ENCODE data around the gene DOK6. TPM values are rescaled to one million over a fixed set of nuclear protein-coding genes. Genes with fewer than 3 reads are reported as not detected.
A peak's percentile ranks its signal among the peaks of the same experiment; 100 is the strongest.
"Not testable (repeated sequence)": the region's sequence is repeated elsewhere in the genome, so short reads cannot be mapped to it uniquely, and the experiment has no call there.

Gene DOK6
- not detected for total RNA-seq

GRCh38 chr18:69400253-69400975 is at the start of gene DOK6:
Gene DOK6, plus strand, starts transcription at chr18:69400888.
- H3K27ac Mint-ChIP-seq, result no peak within 1 kb of the TSS

GRCh38 chr18:69353023-69353422 is 47.7 kb upstream of the DOK6 start:
- Mint-ChIP-seq H3K36me3 (no peaks in the 10 kb centered on the region), H3K4me3 (no peak overlapping the region), H3K27me3 (no peaks in the 10 kb centered on the region), H3K9me3 (no peaks in the 10 kb centered on the region), H3K4me1 (ENCODE audit: low read depth in 2 of 2) (no peaks in the 10 kb centered on the region), H3K27ac (no peak overlapping the region)
- DNase-seq (ENCODE audit: low spot score) (no peak), ATAC-seq (no peak)

More at GRCh38 chr18:69400253-69400975, at the start of gene DOK6:
- Mint-ChIP-seq H3K36me3 (peaks cover 6% of the 10 kb centered on the region), H3K4me1 (ENCODE audit: low read depth in 2 of 2) (peaks cover 4 to 5% of the 10 kb centered on the region in 2 donors), H3K27me3 (peaks cover 41 to 46% of the 10 kb centered on the region in 2 donors), H3K4me3 (no peak within 1 kb of the TSS), H3K9me3 (no peaks in the 10 kb centered on the region)
- DNase-seq (ENCODE audit: low spot score) (no peak), ATAC-seq (peak in 1 of 2 donors; percentile 17)

GRCh38 chr18:69357590-69357989 is 43.1 kb upstream of the DOK6 start:
- Mint-ChIP-seq H3K9me3 (peaks cover 12% of the 10 kb centered on the region), H3K4me3 (no peak overlapping the region), H3K27ac (no peak overlapping the region), H3K27me3 (no peaks in the 10 kb centered on the region), H3K36me3 (peaks cover 12% of the 10 kb centered on the region), H3K4me1 (ENCODE audit: low read depth in 2 of 2) (no peaks in the 10 kb centered on the region)
- ATAC-seq (no peak), DNase-seq (ENCODE audit: low spot score) (no peak)

- Mint-ChIP-seq H3K27ac (no peak overlapping the region), H3K4me1 (ENCODE audit: low read depth in 2 of 2) (no peaks in the 10 kb centered on the region), H3K4me3 (no peak overlapping the region), H3K36me3 (peaks cover 12% of the 10 kb centered on the region), H3K9me3 (peaks cover 12% of the 10 kb centered on the region), H3K27me3 (no peaks in the 10 kb centered on the region)
- ATAC-seq (no peak), DNase-seq (ENCODE audit: low spot score) (no peak)
Observed at GRCh38 chr18:69358212-69358895, 42.3 kb upstream of the DOK6 start.

- H3K36me3 Mint-ChIP-seq, result peaks cover 12% of the 10 kb centered on the region
- not testable (repeated sequence) for H3K27me3 Mint-ChIP-seq; H3K27ac Mint-ChIP-seq; H3K4me1 Mint-ChIP-seq (ENCODE audit: low read depth in 2 of 2); H3K4me3 Mint-ChIP-seq; ATAC-seq; DNase-seq (ENCODE audit: low spot score)
- peaks cover 12% of the 10 kb centered on the region for H3K9me3 Mint-ChIP-seq
Observed at GRCh38 chr18:69359768-69360167, 40.9 kb upstream of the DOK6 start.

GRCh38 chr18:69364930-69365329 is 35.8 kb upstream of the DOK6 start:
- Mint-ChIP-seq H3K9me3 (peaks cover 8% of the 10 kb centered on the region), H3K4me3 (no peak overlapping the region), H3K27ac (no peak overlapping the region), H3K4me1 (ENCODE audit: low read depth in 2 of 2) (no peaks in the 10 kb centered on the region), H3K36me3 (peaks cover 7% of the 10 kb centered on the region), H3K27me3 (peaks cover 0 to 6% of the 10 kb centered on the region in 2 donors)
- ATAC-seq (no peak), DNase-seq (ENCODE audit: low spot score) (no peak)

- ATAC-seq (no peak), DNase-seq (ENCODE audit: low spot score) (no peak)
- H3K4me1 Mint-ChIP-seq (ENCODE audit: low read depth in 2 of 2), result no peaks in the 10 kb centered on the region
- H3K4me3 Mint-ChIP-seq, result no peak overlapping the region
- H3K27me3 Mint-ChIP-seq, result peaks cover 0 to 6% of the 10 kb centered on the region in 2 donors
- peaks cover 5% of the 10 kb centered on the region for H3K9me3 Mint-ChIP-seq
- peaks cover 5% of the 10 kb centered on the region for H3K36me3 Mint-ChIP-seq
- no peak overlapping the region for H3K27ac Mint-ChIP-seq
Observed at GRCh38 chr18:69365658-69366057, 35.0 kb upstream of the DOK6 start.

GRCh38 chr18:69367104-69367503 is 33.6 kb upstream of the DOK6 start:
- Mint-ChIP-seq H3K36me3 (peaks cover under 1% of the 10 kb centered on the region), H3K27ac (no peak overlapping the region), H3K27me3 (peaks cover 3 to 6% of the 10 kb centered on the region in 2 donors), H3K4me3 (no peak overlapping the region), H3K9me3 (peaks cover 2% of the 10 kb centered on the region), H3K4me1 (ENCODE audit: low read depth in 2 of 2) (no peaks in the 10 kb centered on the region)
- DNase-seq (ENCODE audit: low spot score), result no peak
- no peak for ATAC-seq

GRCh38 chr18:69371729-69372128 is 29.0 kb upstream of the DOK6 start:
- ATAC-seq, result no peak
- H3K27me3 Mint-ChIP-seq, result peaks cover 6 to 7% of the 10 kb centered on the region in 2 donors
- no peaks in the 10 kb centered on the region for H3K36me3 Mint-ChIP-seq
- no peak overlapping the region for H3K27ac Mint-ChIP-seq
- no peak for DNase-seq (ENCODE audit: low spot score)
- no peaks in the 10 kb centered on the region for H3K4me1 Mint-ChIP-seq (ENCODE audit: low read depth in 2 of 2)
- H3K4me3 Mint-ChIP-seq, result no peak overlapping the region
- H3K9me3 Mint-ChIP-seq, result peaks cover 2% of the 10 kb centered on the region

- ATAC-seq, result no peak
- Mint-ChIP-seq H3K36me3 (no peaks in the 10 kb centered on the region), H3K4me1 (ENCODE audit: low read depth in 2 of 2) (no peaks in the 10 kb centered on the region), H3K27me3 (peaks cover 7 to 9% of the 10 kb centered on the region in 2 donors), H3K27ac (no peak overlapping the region), H3K4me3 (no peak overlapping the region), H3K9me3 (no peaks in the 10 kb centered on the region)
- DNase-seq (ENCODE audit: low spot score), result no peak
Observed at GRCh38 chr18:69380324-69380723, 20.4 kb upstream of the DOK6 start.

- no peak for DNase-seq (ENCODE audit: low spot score)
- Mint-ChIP-seq H3K36me3 (no peaks in the 10 kb centered on the region), H3K4me1 (ENCODE audit: low read depth in 2 of 2) (no peaks in the 10 kb centered on the region)
Observed at GRCh38 chr18:69383186-69383585, 17.5 kb upstream of the DOK6 start.

GRCh38 chr18:69387186-69387585 is 13.5 kb upstream of the DOK6 start:
- H3K4me3 Mint-ChIP-seq, result no peak overlapping the region
- H3K27me3 Mint-ChIP-seq, result peaks cover 7 to 17% of the 10 kb centered on the region in 2 donors
- ATAC-seq (no peak), DNase-seq (ENCODE audit: low spot score) (no peak)
- H3K27ac Mint-ChIP-seq, result no peak overlapping the region
- no peaks in the 10 kb centered on the region for H3K9me3 Mint-ChIP-seq
- H3K4me1 Mint-ChIP-seq (ENCODE audit: low read depth in 2 of 2), result no peaks in the 10 kb centered on the region
- no peaks in the 10 kb centered on the region for H3K36me3 Mint-ChIP-seq

More at GRCh38 chr18:69383186-69383585, 17.5 kb upstream of the DOK6 start:
- Mint-ChIP-seq H3K4me3 (no peak overlapping the region), H3K27ac (no peak overlapping the region), H3K9me3 (no peaks in the 10 kb centered on the region), H3K27me3 (peaks cover 10 to 19% of the 10 kb centered on the region in 2 donors)
- ATAC-seq, result no peak

GRCh38 chr18:69388222-69388621 is 12.5 kb upstream of the DOK6 start:
- Mint-ChIP-seq H3K9me3 (no peaks in the 10 kb centered on the region), H3K27me3 (peaks cover 7 to 17% of the 10 kb centered on the region in 2 donors), H3K27ac (no peak overlapping the region), H3K4me1 (ENCODE audit: low read depth in 2 of 2) (no peaks in the 10 kb centered on the region), H3K36me3 (no peaks in the 10 kb centered on the region), H3K4me3 (no peak overlapping the region)
- ATAC-seq (no peak), DNase-seq (ENCODE audit: low spot score) (no peak)

GRCh38 chr18:69397096-69397495 is 3.6 kb upstream of the DOK6 start:
- H3K4me3 Mint-ChIP-seq, result no peak overlapping the region

More at GRCh38 chr18:69397096-69397495, 3.6 kb upstream of the DOK6 start:
- DNase-seq (ENCODE audit: low spot score), result no peak
- Mint-ChIP-seq H3K9me3 (no peaks in the 10 kb centered on the region), H3K36me3 (peaks cover 6% of the 10 kb centered on the region), H3K27me3 (peaks cover 33 to 43% of the 10 kb centered on the region in 2 donors), H3K4me1 (ENCODE audit: low read depth in 2 of 2) (peaks cover 4 to 5% of the 10 kb centered on the region in 2 donors), H3K27ac (no peak overlapping the region)
- ATAC-seq, result no peak

All from natural killer cell treated with Interleukin-12 subunit alpha and Interleukin-12 subunit beta and Interleukin-15 and Interleukin-18, amount 100 ng/mL, for 72 hours (primary cell).